Measurements from ENCODE around the gene NPTX1.

The NPTX1 gene

GRCh38 chr17:80498242-80498919, 22.0 kb upstream of the NPTX1 start:
- Histone ChIP-seq H3K36me3 (no peaks in the 10 kb centered on the region), H3K27me3 (peaks cover 0 to 9% (median 0%) of the 10 kb centered on the region in 11 experiments; a peak in 3 of 22 replicates), H4K20me1 (no peaks in the 10 kb centered on the region; a peak in 2 of 22 replicates), H3K9ac (no peak overlapping the region), H3K27ac (peak overlapping the region in 4 of 11 experiments; percentile 6 to 38 (median 24); a peak in 3 of 22 replicates), H3K9me3 (replicated peaks in 1 of 11) (no peaks in the 10 kb centered on the region), H3K4me3 (no peak overlapping the region), H3K4me2 (peak overlapping the region in 10 of 11 experiments; percentile 7 to 50 (median 32); a peak in 15 of 22 replicates), H3K4me1 (peaks cover 0 to 32% (median 15%) of the 10 kb centered on the region in 10 experiments; a peak in 13 of 20 replicates)
- TF ChIP-seq Cebpa-rat (IDR thresholded peaks at IDR 0.05): no peak

GRCh38 chr17:80497726-80498241, 21.4 kb upstream of the NPTX1 start:
- H3K4me2 ChIP-seq: peak overlapping the region in 10 of 11 experiments; percentile 7 to 50 (median 32); a peak in 15 of 22 replicates
- H3K9me3 ChIP-seq (replicated peaks in 1 of 11): no peaks in the 10 kb centered on the region
- no peak for TF ChIP-seq Cebpa-rat (IDR thresholded peaks at IDR 0.05)
- no peaks in the 10 kb centered on the region; a peak in 2 of 22 replicates for H4K20me1 ChIP-seq
- H3K36me3 ChIP-seq: no peaks in the 10 kb centered on the region
- no peak overlapping the region for H3K4me3 ChIP-seq
- H3K27me3 ChIP-seq: peaks cover 0 to 9% (median 0%) of the 10 kb centered on the region in 11 experiments; a peak in 3 of 22 replicates
- H3K27ac ChIP-seq: no peak overlapping the region
- peaks cover 0 to 32% (median 15%) of the 10 kb centered on the region in 10 experiments; a peak in 13 of 20 replicates for H3K4me1 ChIP-seq
- no peak overlapping the region for H3K9ac ChIP-seq

GRCh38 chr17:80494547-80494946, 18.1 kb upstream of the NPTX1 start:
- H4K20me1 ChIP-seq: no peaks in the 10 kb centered on the region; a peak in 2 of 22 replicates
- no peak overlapping the region for H3K27ac ChIP-seq
- H3K36me3 ChIP-seq: no peaks in the 10 kb centered on the region
- H3K27me3 ChIP-seq: 0 out of 22 replicates have a peak, but pooled peaks cover 0 to 3% (median 0%) of the 10 kb centered on the region in 11 experiments
- no peaks in the 10 kb centered on the region; a peak in 1 of 22 replicates for H3K9me3 ChIP-seq (replicated peaks in 1 of 11)
- TF ChIP-seq Cebpa-rat (IDR thresholded peaks at IDR 0.05): no peak
- H3K9ac ChIP-seq: no peak overlapping the region
- peaks cover 0 to 32% (median 23%) of the 10 kb centered on the region in 10 experiments; a peak in 12 of 20 replicates for H3K4me1 ChIP-seq
- no peak overlapping the region for H3K4me3 ChIP-seq
- H3K4me2 ChIP-seq: no peak overlapping the region

GRCh38 chr17:80492343-80493136, 16.1 kb upstream of the NPTX1 start:
- no peaks in the 10 kb centered on the region; a peak in 1 of 22 replicates for H4K20me1 ChIP-seq
- H3K36me3 ChIP-seq: no peaks in the 10 kb centered on the region
- H3K4me1 ChIP-seq: peaks cover 0 to 16% (median 13%) of the 10 kb centered on the region in 10 experiments; a peak in 13 of 20 replicates
- H3K4me2 ChIP-seq: no peak overlapping the region
- peaks cover 0 to 2% (median 0%) of the 10 kb centered on the region in 11 experiments; a peak in 2 of 22 replicates for H3K9me3 ChIP-seq (replicated peaks in 1 of 11)
- no peaks in the 10 kb centered on the region for H3K27me3 ChIP-seq
- no peak overlapping the region for H3K9ac ChIP-seq
- H3K27ac ChIP-seq: no peak overlapping the region
- TF ChIP-seq Cebpa-rat (IDR thresholded peaks at IDR 0.05): no peak
- no peak overlapping the region for H3K4me3 ChIP-seq

GRCh38 chr17:80491478-80492342, 15.3 kb upstream of the NPTX1 start:
- H3K4me2 ChIP-seq: no peak overlapping the region
- no peak overlapping the region for H3K4me3 ChIP-seq
- TF ChIP-seq Cebpa-rat (IDR thresholded peaks at IDR 0.05): no peak
- H3K4me1 ChIP-seq: peaks cover 0 to 24% (median 21%) of the 10 kb centered on the region in 10 experiments; a peak in 16 of 20 replicates
- no peaks in the 10 kb centered on the region for H3K36me3 ChIP-seq
- H3K27ac ChIP-seq: no peak overlapping the region
- no peak overlapping the region for H3K9ac ChIP-seq
- H3K9me3 ChIP-seq (replicated peaks in 1 of 11): peaks cover 0 to 7% (median 0%) of the 10 kb centered on the region in 11 experiments; a peak in 3 of 22 replicates
- no peaks in the 10 kb centered on the region for H3K27me3 ChIP-seq
- no peaks in the 10 kb centered on the region; a peak in 1 of 22 replicates for H4K20me1 ChIP-seq

- peaks cover 0 to 5% (median 0%) of the 10 kb centered on the region in 11 experiments; a peak in 5 of 22 replicates for H3K27me3 ChIP-seq
- H3K4me1 ChIP-seq: peaks cover 4 to 65% (median 43%) of the 10 kb centered on the region in 10 experiments; a peak in 17 of 20 replicates
- peaks cover 0 to 7% (median 0%) of the 10 kb centered on the region in 11 experiments; a peak in 3 of 22 replicates for H3K9me3 ChIP-seq (replicated peaks in 1 of 11)
- H3K27ac ChIP-seq: peak overlapping the region in 3 of 11 experiments; percentile 70 to 79 (median 76); a peak in 2 of 22 replicates
- H3K4me2 ChIP-seq: peak overlapping the region in 9 of 11 experiments; percentile 43 to 96 (median 78); a peak in 17 of 22 replicates
- H4K20me1 ChIP-seq: peaks cover 0 to 4% (median 0%) of the 10 kb centered on the region in 11 experiments; a peak in 1 of 22 replicates
- peak overlapping the region in 3 of 11 experiments; percentile 51 to 76 (median 63); a peak in 4 of 22 replicates for H3K9ac ChIP-seq
- H3K36me3 ChIP-seq: no peaks in the 10 kb centered on the region
- no peak for TF ChIP-seq Cebpa-rat (IDR thresholded peaks at IDR 0.05)
- H3K4me3 ChIP-seq: peak overlapping the region in 2 of 10 experiments; percentile 25 to 26; a peak in 3 of 20 replicates
Measured at GRCh38 chr17:80487511-80487910, 11.1 kb upstream of the NPTX1 start.

- H3K36me3 ChIP-seq: no peaks in the 10 kb centered on the region
- H3K27ac ChIP-seq: peak overlapping the region in 6 of 11 experiments; percentile 24 to 79 (median 70); a peak in 10 of 22 replicates
- peaks cover 0 to 7% (median 0%) of the 10 kb centered on the region in 11 experiments; a peak in 2 of 22 replicates for H3K9me3 ChIP-seq (replicated peaks in 1 of 11)
- peak overlapping the region in 1 of 10 experiments; percentile 25; a peak in 3 of 20 replicates for H3K4me3 ChIP-seq
- H4K20me1 ChIP-seq: peaks cover 0 to 13% (median 0%) of the 10 kb centered on the region in 11 experiments; a peak in 4 of 22 replicates
- peaks cover 0 to 13% (median 6%) of the 10 kb centered on the region in 11 experiments; a peak in 17 of 22 replicates for H3K27me3 ChIP-seq
- H3K9ac ChIP-seq: peak overlapping the region in 5 of 11 experiments; percentile 18 to 76 (median 63); a peak in 9 of 22 replicates
- peaks cover 4 to 73% (median 50%) of the 10 kb centered on the region in 10 experiments; a peak in 17 of 20 replicates for H3K4me1 ChIP-seq
- H3K4me2 ChIP-seq: peak overlapping the region in 9 of 11 experiments; percentile 43 to 96 (median 78); a peak in 18 of 22 replicates
- TF ChIP-seq Cebpa-rat (IDR thresholded peaks at IDR 0.05): no peak
Measured at GRCh38 chr17:80486692-80487091, 10.3 kb upstream of the NPTX1 start.
